RWPE1 (cell line): ENCODE measurements around the gene RBFOX1.

Experiments
- CTCF ChIA-PET: fragments of 350-600 bp; sonication (Branson Sonifier 250); formaldehyde crosslinking; extraction: SDS; loops from one replicate; lab custom pipeline; 2021; lab: Yijun Ruan, JAX
- POLR2A ChIA-PET: fragments of 400-600 bp; formaldehyde crosslinking; extraction: SDS; loops from one replicate; lab custom pipeline; 2020; ENCODE audit warnings: antibody characterized with exemption; ENCODE audit not compliant: low non-redundant PET; lab: Yijun Ruan, JAX
- DNase-seq: peaks from one replicate; pipeline ENCODE4 v3.0.0; 2012; ENCODE audit warnings: low spot score
- H3K27ac ChIP-seq: fragments of 450-650 bp; 2 replicates; pipeline ENCODE4 v1.5.1; 2017
- TF ChIP-seq, protein P1 (sequence below): fragments of 450-650 bp; conservative IDR thresholded peaks from 2 replicates; pipeline ENCODE4 v1.5.1; 2017; ENCODE audit warnings: low read depth, mild to moderate bottlenecking

RBFOX1 gene

DNA sequence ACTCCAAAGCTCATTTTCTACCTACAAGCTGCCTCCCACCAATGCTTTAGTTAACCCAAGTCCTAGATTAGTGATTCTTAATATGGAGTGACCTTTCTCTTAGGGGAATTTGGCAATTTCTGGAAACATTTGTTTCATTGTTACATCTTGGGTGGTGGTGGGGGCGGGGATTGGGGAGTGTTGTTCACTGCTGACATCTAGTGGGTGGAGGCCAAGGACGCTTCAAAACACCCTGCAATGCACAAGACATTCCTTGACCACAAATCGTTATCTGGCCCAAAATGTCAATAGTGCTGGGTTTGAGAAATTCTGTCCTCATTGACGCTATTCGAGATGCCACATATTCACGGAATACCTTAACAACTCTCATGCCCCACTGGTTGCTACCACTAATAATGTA lies 282.9 kb downstream of the RBFOX1 start:
- TF ChIP-seq, protein P1, sequence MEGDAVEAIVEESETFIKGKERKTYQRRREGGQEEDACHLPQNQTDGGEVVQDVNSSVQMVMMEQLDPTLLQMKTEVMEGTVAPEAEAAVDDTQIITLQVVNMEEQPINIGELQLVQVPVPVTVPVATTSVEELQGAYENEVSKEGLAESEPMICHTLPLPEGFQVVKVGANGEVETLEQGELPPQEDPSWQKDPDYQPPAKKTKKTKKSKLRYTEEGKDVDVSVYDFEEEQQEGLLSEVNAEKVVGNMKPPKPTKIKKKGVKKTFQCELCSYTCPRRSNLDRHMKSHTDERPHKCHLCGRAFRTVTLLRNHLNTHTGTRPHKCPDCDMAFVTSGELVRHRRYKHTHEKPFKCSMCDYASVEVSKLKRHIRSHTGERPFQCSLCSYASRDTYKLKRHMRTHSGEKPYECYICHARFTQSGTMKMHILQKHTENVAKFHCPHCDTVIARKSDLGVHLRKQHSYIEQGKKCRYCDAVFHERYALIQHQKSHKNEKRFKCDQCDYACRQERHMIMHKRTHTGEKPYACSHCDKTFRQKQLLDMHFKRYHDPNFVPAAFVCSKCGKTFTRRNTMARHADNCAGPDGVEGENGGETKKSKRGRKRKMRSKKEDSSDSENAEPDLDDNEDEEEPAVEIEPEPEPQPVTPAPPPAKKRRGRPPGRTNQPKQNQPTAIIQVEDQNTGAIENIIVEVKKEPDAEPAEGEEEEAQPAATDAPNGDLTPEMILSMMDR, result no peak
- DNase-seq, result no peak
- CTCF ChIA-PET, result interaction anchor here (0.6 to 0.7 kb wide), 2 partner anchors 12 to 45 kb away, joined by 3 read pairs; no protein-coding TSS in a partner anchor
- POLR2A ChIA-PET, result no interaction called here
- no peak overlapping the region for H3K27ac ChIP-seq

DNA sequence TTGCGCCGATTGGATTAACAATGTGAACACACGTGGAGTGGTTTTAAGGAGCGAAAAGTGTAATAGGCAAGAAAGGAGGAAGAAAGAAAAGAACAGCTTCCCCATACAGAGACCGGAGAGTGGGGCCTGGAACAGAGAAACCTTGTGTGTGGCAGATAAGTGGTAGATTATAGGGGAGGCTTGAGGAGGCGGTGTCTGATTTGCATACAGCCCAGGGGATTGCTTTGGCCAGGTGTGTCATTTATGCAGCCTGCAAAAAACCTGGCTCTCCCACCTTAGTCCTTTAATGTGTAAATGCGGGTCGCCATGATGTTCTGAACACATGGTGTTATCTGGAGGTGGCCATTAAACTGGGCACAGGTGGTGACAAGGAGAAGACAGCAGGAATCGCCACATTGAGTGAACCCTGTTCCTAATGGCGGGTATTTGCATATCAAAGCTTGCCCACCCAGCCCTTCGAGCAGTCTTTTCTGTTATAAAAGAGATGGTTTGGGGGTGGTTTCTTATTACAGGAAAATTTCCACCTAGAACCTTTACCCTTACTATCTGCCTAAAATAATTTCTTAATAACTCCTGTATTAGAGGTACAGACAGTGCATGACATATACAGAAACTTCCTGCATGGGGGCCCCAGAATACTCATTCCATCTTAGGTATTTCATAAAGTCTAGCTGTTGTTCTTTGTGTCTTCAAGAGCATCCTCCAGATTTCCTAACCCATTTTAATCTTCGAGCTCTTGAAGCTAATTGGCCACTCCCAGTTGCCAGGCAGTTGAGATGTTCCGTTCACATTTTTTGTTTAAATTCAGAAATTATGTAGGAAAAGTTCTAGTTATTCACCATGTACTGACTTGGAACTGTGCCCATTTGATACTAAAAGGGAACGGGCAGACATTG lies 292.5 kb downstream of the RBFOX1 start:
- ChIA-PET CTCF (no interaction called here), POLR2A (no interaction called here)
- DNase-seq, result no peak
- no peak overlapping the region for H3K27ac ChIP-seq
- TF ChIP-seq, protein P1, result no peak

DNA sequence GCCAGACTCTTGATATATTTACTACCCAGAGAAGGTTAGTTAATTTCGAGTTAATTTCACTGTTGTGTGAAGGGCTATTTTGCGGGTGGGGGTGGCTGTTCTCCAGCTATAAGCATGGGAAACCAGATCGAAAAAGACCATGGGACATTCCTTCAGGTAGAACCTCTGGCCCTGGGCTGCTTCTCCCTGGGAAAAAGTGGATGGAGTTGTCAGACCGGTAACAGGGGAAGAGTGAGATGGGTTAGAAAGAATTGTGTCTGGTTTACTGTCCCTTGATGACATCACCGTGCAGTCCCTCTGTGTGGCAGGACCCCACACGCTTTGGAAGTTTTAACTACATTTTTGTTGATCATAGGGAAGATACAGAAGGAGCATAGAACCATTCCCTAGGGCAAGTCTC lies 296.3 kb downstream of the RBFOX1 start:
- no peak overlapping the region for H3K27ac ChIP-seq
- CTCF ChIA-PET, result no interaction called here
- TF ChIP-seq, protein P1, result no peak
- no peak for DNase-seq
- POLR2A ChIA-PET, result no interaction called here

DNA sequence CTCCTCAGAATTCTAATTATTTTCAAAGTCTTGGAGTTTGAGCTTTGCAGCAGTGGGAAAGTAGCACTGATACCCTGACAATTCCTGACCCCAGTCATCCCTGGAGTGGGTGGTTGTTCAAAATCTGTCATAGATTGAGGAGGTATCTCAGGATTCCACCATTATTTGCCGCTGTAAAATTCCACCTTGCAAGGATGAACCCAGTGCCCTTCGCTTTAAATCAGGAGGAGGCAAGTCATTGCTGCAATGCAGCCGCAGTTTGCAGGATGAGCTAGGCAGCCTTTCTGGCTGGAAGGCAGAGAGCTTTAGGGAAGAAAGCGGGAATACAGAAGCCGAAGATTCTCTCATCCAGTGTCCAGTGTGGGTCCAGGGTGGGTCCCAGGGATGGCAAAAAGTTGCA lies 296.9 kb downstream of the RBFOX1 start:
- no peak for DNase-seq
- POLR2A ChIA-PET, result no interaction called here
- TF ChIP-seq, protein P1, result no peak
- CTCF ChIA-PET, result interaction anchor here (0.7 kb wide), 1 partner anchor 1833 kb away, joined by 3 read pairs; no protein-coding TSS in a partner anchor
- no peak overlapping the region for H3K27ac ChIP-seq

DNA sequence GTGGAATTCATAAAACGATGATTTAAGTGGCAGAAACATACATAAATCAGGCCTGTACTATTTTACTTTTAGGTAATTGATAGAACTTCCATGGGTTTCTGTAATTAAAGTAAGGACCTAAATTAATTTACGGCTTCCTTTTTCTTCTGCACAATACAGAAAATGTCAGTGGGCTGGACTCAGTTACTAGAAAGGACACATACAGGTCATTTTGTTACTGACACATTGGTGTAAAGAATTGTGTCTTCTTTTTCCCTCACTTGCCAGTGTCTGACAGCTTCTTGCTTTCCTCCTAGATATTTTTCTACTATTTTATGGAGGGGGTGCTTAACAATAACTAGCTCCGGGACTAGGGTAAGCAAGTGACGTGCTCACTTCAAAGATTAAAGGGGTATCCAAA lies 304.8 kb downstream of the RBFOX1 start:
- CTCF ChIA-PET, result no interaction called here
- DNase-seq, result no peak
- POLR2A ChIA-PET, result no interaction called here
- no peak overlapping the region for H3K27ac ChIP-seq
- TF ChIP-seq, protein P1, result no peak

DNA sequence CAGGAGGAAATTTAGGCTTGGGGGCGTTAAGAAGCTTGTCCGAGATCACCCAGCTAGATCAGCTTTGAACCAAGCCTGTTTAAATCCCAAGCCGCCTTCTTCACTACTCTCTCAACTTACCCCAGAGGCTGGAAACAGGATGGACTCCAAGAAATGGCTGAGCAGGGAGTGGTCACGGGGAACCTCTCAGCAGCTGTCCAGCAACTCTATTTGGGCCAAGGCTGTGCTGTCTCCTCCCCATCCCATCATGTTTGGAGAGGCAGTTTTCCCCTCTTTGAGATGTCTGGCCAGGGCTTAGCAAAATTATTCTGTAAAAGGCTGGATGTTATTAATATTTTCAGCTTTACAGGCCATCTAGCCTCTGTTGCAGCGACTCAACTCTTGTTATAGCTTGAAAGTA lies 305.7 kb downstream of the RBFOX1 start:
- ChIA-PET POLR2A (no interaction called here), CTCF (no interaction called here)
- TF ChIP-seq, protein P1, result no peak
- no peak for DNase-seq
- H3K27ac ChIP-seq, result no peak overlapping the region
